GM10248 (cell line): ENCODE results near the gene CBX1.

ENCODE experiments used
- CTCF ChIA-PET: fragments of 300-600 bp; sonication (Branson Sonifier 250); formaldehyde crosslinking; extraction: SDS; loops from one replicate; lab custom pipeline; 2021; ENCODE audit warnings: antibody characterized with exemption; lab: Yijun Ruan, JAX
- POLR2A ChIA-PET: fragments of 350-650 bp; sonication (Branson Sonifier 250); formaldehyde crosslinking; extraction: SDS; loops from one replicate; lab custom pipeline; 2020; ENCODE audit warnings: antibody characterized with exemption; lab: Yijun Ruan, JAX
- DNase-seq: peaks from one replicate; pipeline ENCODE4 v3.0.0; 2012; ENCODE audit errors: extremely low spot score
- TF ChIP-seq, protein P1 (sequence below): IDR thresholded peaks from 2 replicates; pipeline ENCODE4 v1.5.1; 2012; ENCODE audit warnings: mild to moderate bottlenecking, low read depth; ENCODE audit errors: extremely low read depth, missing control alignments, control extremely low read depth

CBX1 gene

DNA sequence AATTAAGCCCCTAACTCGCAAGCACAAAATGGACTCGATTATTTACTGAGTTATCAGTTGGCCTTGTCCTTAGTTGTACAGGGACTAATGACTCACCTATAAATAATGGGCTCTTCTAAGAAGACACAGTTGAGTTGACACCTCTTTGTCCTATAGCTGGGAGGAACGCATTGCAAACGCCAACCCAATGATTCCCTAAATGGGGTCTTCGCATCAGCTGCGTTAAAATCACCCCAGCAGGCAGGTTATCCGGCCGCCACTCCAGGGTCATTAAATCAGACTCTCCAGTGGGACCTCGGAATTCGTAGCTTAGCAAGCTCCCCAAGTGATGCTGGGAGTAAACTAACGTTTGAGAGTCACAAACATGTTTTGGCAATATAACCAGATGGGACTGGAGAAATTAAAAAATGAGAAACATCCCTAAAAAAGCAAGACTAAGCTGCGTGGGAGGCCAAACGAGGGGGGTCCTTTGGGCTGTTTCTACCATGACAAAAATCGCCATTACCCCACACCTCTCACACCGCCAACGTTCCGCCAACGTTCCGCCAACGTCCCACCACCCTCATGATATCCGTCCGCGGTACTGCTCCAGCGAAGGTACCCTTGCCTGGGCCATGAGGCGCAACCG, 54.1 kb downstream of the CBX1 start:
- DNase-seq = no peak
- ChIA-PET POLR2A (interaction anchor here (0.5 kb wide), 1 partner anchor 42 kb away, joined by 4 read pairs; no protein-coding TSS in a partner anchor), CTCF (interaction anchor here (1.1 to 5.4 kb wide), 10 partner anchors 9 to 72 kb away, joined by 3 to 45 read pairs (median 8); partner anchors contain the start of gene COPZ2)
- TF ChIP-seq, protein P1, sequence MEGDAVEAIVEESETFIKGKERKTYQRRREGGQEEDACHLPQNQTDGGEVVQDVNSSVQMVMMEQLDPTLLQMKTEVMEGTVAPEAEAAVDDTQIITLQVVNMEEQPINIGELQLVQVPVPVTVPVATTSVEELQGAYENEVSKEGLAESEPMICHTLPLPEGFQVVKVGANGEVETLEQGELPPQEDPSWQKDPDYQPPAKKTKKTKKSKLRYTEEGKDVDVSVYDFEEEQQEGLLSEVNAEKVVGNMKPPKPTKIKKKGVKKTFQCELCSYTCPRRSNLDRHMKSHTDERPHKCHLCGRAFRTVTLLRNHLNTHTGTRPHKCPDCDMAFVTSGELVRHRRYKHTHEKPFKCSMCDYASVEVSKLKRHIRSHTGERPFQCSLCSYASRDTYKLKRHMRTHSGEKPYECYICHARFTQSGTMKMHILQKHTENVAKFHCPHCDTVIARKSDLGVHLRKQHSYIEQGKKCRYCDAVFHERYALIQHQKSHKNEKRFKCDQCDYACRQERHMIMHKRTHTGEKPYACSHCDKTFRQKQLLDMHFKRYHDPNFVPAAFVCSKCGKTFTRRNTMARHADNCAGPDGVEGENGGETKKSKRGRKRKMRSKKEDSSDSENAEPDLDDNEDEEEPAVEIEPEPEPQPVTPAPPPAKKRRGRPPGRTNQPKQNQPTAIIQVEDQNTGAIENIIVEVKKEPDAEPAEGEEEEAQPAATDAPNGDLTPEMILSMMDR = no peak

DNA sequence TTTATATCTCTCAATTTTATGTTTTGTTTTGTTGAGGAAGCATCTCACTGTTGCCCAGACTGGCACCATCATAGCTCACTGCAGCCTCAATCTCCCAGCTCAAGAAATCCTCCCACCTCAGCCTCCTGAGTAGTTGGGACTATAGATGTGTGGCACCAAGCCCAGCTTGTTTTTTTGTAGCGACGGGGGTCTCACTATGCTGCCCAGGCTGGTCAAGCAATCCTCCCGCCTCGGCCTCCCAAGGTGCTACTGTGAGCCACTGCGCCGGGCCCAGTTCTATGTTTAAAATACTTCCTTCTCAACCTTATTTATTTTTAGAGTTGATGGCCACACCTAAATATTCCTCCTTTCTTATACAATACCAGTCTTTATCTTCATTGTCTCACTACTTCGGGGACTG, 55.0 kb downstream of the CBX1 start:
- POLR2A ChIA-PET = no interaction called here
- CTCF ChIA-PET = interaction anchor here (0.7 to 5.4 kb wide), 11 partner anchors 8 to 84 kb away, joined by 3 to 45 read pairs (median 5); no protein-coding TSS in a partner anchor
- no peak for DNase-seq
- TF ChIP-seq, protein P1 = no peak

DNA sequence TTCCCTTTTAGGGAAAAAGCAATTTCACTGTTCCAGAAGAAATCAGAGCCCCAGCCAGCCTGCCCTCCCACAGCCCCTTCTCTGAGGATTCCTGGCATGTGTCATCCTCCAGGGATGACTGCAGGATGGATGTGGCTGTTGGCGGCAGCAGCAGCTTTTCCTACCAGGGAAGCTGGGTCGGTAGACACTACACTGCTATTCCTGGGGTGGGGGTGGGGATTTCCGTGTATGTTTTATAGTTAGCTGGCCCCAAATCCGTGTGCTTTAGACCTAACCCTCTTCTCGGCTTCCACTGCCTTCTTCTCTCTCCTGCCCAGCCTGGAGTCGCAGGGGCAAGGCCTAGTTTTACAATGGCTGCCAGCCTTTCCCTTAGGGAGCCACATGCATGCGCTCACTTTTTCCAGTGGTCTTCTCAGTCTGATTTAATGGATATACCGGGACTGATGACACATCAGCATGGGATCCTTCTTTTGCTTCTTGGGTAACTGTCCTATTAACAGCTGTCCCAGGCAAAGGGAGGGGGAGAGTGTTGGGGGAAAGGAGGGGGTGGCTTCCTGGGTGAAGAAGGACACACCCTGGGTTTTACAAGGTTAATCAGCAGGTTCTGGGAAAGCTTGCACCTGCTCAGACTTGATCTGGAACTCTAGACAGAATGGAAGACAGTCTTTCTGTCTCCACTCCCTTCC, 55.8 kb downstream of the CBX1 start:
- POLR2A ChIA-PET = no interaction called here
- no peak for DNase-seq

DNA sequence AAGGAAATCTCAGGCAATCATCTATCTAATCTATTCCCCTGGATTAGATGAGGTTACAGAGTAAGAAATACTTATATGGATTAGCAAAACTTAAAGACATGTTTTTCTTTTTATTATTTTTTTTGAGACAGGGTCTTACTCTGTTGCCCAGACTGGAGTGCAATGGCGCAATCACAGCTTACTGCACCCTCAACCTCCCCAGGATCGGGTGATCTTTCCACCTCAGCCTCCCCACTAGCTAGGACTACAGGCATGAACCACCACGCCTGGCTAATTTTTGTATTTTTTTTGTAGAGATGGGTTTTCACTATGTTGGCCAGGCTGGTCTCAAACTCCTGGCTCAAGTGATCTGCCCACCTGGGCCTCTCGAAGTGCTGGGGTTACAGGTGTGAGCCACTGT, 56.4 kb downstream of the CBX1 start:
- TF ChIP-seq, protein P1 = no peak
- DNase-seq = no peak
- ChIA-PET POLR2A (interaction anchor here (0.8 kb wide), 1 partner anchor 10 kb away, joined by 19 read pairs; no protein-coding TSS in a partner anchor), CTCF (interaction anchor here (0.7 to 3.0 kb wide), 5 partner anchors 9 to 32 kb away, joined by 3 to 29 read pairs (median 6); no protein-coding TSS in a partner anchor)

More for the DNA sequence above, 55.8 kb downstream of the CBX1 start:
- TF ChIP-seq, protein P1 = no peak
- CTCF ChIA-PET = interaction anchor here (0.7 to 4.2 kb wide), 7 partner anchors 9 to 85 kb away, joined by 3 to 29 read pairs (median 5); no protein-coding TSS in a partner anchor

DNA sequence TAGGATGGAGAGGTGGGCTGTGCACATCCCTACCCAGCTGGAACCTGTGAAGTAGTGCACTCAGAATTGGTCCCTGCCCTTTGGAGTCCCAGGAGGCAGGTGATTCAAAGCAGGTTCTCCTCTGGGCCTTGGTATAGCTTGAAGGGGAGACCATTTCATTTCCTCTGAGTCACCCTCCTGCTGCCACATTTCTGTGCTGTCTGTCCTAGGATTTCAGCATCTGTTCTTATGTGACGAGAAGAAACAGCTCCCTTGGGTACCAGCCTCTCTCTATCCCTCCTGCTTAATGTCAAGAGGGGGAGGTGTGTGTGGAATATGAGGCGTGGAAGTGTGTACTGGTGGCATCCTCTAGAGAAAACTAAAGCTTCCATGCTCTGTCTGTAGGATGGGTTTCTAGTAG, 58.1 kb downstream of the CBX1 start:
- DNase-seq = no peak
- CTCF ChIA-PET = interaction anchor here (0.9 to 3.0 kb wide), 8 partner anchors 12 to 64 kb away, joined by 3 to 29 read pairs (median 5); no protein-coding TSS in a partner anchor
- TF ChIP-seq, protein P1 = no peak
- POLR2A ChIA-PET = interaction anchor here (0.6 kb wide), 1 partner anchor 505 kb away, joined by 3 read pairs; no protein-coding TSS in a partner anchor

DNA sequence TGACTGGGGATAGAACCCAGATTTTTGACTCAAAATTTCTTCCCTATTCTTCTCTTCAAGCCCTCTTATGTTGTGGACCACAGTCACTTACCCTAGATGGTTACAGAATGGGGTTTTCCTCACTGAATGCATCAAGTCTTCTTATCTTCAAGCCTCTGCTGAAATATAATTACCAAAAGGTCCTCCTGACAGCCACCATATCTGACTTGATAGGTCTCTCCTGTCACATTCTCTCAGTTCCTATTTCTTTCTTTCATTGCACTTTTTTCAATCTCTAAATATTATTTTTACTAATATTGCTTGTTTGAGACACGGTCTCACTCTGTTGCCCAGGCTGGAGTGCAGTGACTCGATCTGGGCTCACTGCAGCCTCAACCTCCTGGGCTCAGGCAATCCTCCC, 62.6 kb downstream of the CBX1 start:
- TF ChIP-seq, protein P1 = no peak
- CTCF ChIA-PET = interaction anchor here (0.6 to 1.9 kb wide), 5 partner anchors 8 to 414 kb away, joined by 3 to 8 read pairs (median 3); no protein-coding TSS in a partner anchor
- POLR2A ChIA-PET = interaction anchor here (0.6 kb wide), 1 partner anchor 869 kb away, joined by 3 read pairs; no protein-coding TSS in a partner anchor
- DNase-seq = no peak
